ENCODE measurements around the gene PPP3CA. TPM values are rescaled to one million over a fixed set of nuclear protein-coding genes. Genes with fewer than 3 reads are reported as not detected.

The PPP3CA gene
- polyA plus RNA-seq, 1 donor: 23.5 TPM

DNA sequence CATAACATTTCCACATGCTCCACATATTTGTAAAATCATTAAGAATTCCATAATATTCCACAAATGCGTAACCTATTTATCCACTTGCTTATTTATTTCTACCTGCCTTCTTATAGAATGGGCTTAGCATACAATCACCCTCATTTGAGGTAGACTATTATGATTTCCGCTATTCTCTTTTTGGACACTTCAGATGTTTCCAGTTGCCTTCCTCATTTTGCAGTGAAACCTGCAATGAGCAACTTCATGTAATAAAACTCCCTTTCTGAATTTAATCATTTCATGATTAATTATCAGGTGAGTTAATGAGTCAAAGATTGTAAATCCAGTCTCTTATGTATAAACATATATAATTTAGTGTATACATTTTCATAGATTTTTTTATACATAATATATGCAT lies 58.0 kb downstream of the PPP3CA start:
- WGBS (ENCODE audit: insufficient coverage, low lambda C conversion rate): 100% methylated on average over 2 of the region's 2 CpGs
- H3K9me3 ChIP-seq (ENCODE audit: control insufficient read depth, low read depth, low read length): no peaks in the 10 kb centered on the region
- no peaks in the 10 kb centered on the region for H3K4me1 ChIP-seq (ENCODE audit: control insufficient read depth, insufficient read depth, low read length)
- H3K27ac ChIP-seq (ENCODE audit: low read length): no peak overlapping the region
- no peak overlapping the region for H3K4me3 ChIP-seq (ENCODE audit: low read length)
- no peak for DNase-seq
- H3K27me3 ChIP-seq (ENCODE audit: control insufficient read depth, insufficient read depth, low read length): no peaks in the 10 kb centered on the region
- no peaks in the 10 kb centered on the region for H3K36me3 ChIP-seq (ENCODE audit: control insufficient read depth, insufficient read depth, low read length)

DNA sequence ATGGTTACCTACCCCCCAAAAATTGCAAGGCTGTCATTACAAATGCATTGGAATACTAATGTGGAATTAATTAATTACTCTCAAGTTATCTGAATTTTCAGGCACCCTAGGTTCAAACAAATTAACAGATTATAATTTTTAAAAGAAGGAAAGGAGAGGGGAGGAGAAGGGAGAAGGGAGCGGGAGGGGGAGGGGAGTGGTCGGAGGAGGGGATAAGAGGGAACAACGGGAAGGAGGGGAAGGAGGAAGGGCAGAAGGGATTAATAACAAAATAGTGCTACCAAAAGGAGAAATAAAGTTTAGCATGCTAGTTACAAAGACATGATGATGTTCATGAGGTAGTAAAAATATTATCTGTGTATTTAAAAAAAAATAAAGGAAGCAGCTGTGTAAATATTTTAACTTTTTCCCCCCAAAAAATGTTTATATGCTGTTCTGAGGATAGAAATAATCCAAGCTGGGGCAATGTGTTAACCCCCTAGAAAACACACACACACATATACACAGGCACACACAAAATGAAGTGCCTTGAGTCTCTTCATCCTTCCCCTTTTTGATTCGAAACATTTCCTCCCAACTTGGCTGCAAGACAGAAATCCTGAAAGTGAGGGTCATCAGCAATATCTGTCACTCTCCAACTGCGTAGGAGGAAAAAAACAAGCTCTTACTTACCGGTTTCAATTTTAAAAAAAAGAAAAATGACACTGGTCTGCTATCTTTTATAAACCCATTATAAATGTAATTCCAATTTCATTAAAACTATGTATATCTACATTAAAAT lies 58.8 kb downstream of the PPP3CA start:
- H3K27me3 ChIP-seq (ENCODE audit: control insufficient read depth, insufficient read depth, low read length): no peaks in the 10 kb centered on the region
- WGBS (ENCODE audit: insufficient coverage, low lambda C conversion rate): 62% methylated on average over 4 of the region's 6 CpGs
- no peak overlapping the region for H3K27ac ChIP-seq (ENCODE audit: low read length)
- DNase-seq: no peak
- H3K36me3 ChIP-seq (ENCODE audit: control insufficient read depth, insufficient read depth, low read length): no peaks in the 10 kb centered on the region
- H3K4me1 ChIP-seq (ENCODE audit: control insufficient read depth, insufficient read depth, low read length): no peaks in the 10 kb centered on the region
- H3K9me3 ChIP-seq (ENCODE audit: control insufficient read depth, low read depth, low read length): no peaks in the 10 kb centered on the region
- no peak overlapping the region for H3K4me3 ChIP-seq (ENCODE audit: low read length)

DNA sequence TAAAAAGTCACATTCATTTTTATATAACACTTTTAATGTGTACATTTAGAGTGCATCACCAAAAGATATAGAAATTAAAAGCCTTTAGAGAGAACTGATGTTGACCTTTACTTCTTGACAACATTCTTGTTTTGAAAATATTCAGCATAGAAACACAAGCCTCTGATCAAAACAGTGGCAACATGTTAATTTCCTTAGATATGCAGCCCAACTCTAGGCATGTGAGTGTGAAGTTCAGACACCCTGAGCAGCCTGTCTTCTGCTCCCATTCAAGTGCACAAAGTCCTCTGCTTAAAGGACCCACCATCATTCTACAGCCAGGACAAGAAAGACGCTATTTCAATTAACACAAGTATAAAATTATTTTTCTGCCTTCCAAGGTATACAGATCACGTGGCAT lies 60.0 kb downstream of the PPP3CA start:
- WGBS (ENCODE audit: insufficient coverage, low lambda C conversion rate): 77% methylated on average over 2 of the region's 2 CpGs
- DNase-seq: no peak
- Histone ChIP-seq H3K27me3 (ENCODE audit: control insufficient read depth, insufficient read depth, low read length) (no peaks in the 10 kb centered on the region), H3K4me3 (ENCODE audit: low read length) (no peak overlapping the region), H3K9me3 (ENCODE audit: control insufficient read depth, low read depth, low read length) (no peaks in the 10 kb centered on the region), H3K27ac (ENCODE audit: low read length) (no peak overlapping the region), H3K36me3 (ENCODE audit: control insufficient read depth, insufficient read depth, low read length) (no peaks in the 10 kb centered on the region), H3K4me1 (ENCODE audit: control insufficient read depth, insufficient read depth, low read length) (no peaks in the 10 kb centered on the region)

DNA sequence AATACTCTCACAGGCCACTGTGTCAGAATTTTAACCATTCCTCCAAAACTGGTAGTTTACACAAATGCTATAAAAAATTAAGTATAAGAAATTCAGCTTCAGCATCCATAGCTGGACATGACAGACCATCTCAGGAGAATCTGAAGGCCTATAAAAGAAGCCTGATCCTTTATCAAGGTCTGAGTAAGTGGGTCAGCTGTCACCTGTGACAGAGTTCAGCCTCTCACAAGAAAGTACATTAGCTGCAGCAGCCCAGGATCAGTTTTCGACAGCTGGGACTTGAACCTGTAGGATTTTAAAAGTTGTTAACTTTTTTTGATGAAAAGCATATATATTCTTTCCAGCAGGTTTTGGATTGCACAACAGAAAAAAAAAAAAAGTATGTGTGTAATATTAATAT lies 60.7 kb downstream of the PPP3CA start:
- H3K36me3 ChIP-seq (ENCODE audit: control insufficient read depth, insufficient read depth, low read length): no peaks in the 10 kb centered on the region
- no peak for DNase-seq
- no peaks in the 10 kb centered on the region for H3K27me3 ChIP-seq (ENCODE audit: control insufficient read depth, insufficient read depth, low read length)
- H3K4me1 ChIP-seq (ENCODE audit: control insufficient read depth, insufficient read depth, low read length): no peaks in the 10 kb centered on the region
- H3K9me3 ChIP-seq (ENCODE audit: control insufficient read depth, low read depth, low read length): no peaks in the 10 kb centered on the region
- H3K27ac ChIP-seq (ENCODE audit: low read length): no peak overlapping the region
- no CpG with 5 or more reads among the region's 1 CpG for WGBS (ENCODE audit: insufficient coverage, low lambda C conversion rate)
- H3K4me3 ChIP-seq (ENCODE audit: low read length): no peak overlapping the region

DNA sequence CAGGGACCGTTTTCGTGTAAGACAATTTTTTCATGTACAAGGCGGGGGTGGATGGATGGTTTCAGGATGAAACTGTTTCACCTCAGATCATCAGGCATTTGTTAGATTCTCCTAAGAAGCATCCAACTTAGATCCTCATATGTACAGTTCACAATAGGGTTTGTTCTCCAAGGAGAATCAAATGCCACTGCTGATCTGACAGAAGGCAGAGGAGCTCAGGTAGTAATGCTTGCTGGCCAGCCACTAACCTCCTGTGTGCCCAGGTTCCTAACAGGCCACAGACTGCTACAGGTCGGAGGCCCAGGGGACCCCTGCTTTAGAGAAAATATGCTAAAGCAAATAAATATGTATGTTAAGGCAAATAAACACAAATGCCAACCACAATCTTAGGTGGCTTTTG lies 61.3 kb downstream of the PPP3CA start:
- no peak overlapping the region for H3K4me3 ChIP-seq (ENCODE audit: low read length)
- DNase-seq: no peak
- H3K36me3 ChIP-seq (ENCODE audit: control insufficient read depth, insufficient read depth, low read length): no peaks in the 10 kb centered on the region
- no peaks in the 10 kb centered on the region for H3K9me3 ChIP-seq (ENCODE audit: control insufficient read depth, low read depth, low read length)
- no peaks in the 10 kb centered on the region for H3K4me1 ChIP-seq (ENCODE audit: control insufficient read depth, insufficient read depth, low read length)
- H3K27ac ChIP-seq (ENCODE audit: low read length): no peak overlapping the region
- no CpG with 5 or more reads among the region's 4 CpGs for WGBS (ENCODE audit: insufficient coverage, low lambda C conversion rate)
- H3K27me3 ChIP-seq (ENCODE audit: control insufficient read depth, insufficient read depth, low read length): no peaks in the 10 kb centered on the region

DNA sequence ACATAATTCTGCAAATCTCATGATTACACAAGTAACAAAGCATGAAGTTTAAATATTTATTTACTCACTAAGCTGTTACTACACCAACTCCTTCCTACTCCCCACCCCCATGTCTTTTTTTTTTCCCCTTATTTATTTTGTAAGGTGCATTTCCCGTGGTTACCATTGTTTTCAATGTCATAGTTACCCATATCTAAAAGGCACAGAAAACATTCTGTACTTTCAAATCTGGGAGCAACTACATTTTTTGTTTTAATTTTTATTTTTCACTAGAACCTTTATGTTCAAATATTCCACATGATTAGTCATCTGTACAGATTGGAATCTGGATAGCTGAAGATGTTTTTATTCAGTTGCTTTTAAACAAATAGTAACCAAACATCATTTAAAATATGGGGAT lies 62.8 kb downstream of the PPP3CA start:
- no peak overlapping the region for H3K4me3 ChIP-seq (ENCODE audit: low read length)
- no peaks in the 10 kb centered on the region for H3K27me3 ChIP-seq (ENCODE audit: control insufficient read depth, insufficient read depth, low read length)
- H3K27ac ChIP-seq (ENCODE audit: low read length): no peak overlapping the region
- no peaks in the 10 kb centered on the region for H3K36me3 ChIP-seq (ENCODE audit: control insufficient read depth, insufficient read depth, low read length)
- no peaks in the 10 kb centered on the region for H3K4me1 ChIP-seq (ENCODE audit: control insufficient read depth, insufficient read depth, low read length)
- 25% methylated on average over 1 of the region's 1 CpG for WGBS (ENCODE audit: insufficient coverage, low lambda C conversion rate)
- DNase-seq: no peak
- H3K9me3 ChIP-seq (ENCODE audit: control insufficient read depth, low read depth, low read length): no peaks in the 10 kb centered on the region

DNA sequence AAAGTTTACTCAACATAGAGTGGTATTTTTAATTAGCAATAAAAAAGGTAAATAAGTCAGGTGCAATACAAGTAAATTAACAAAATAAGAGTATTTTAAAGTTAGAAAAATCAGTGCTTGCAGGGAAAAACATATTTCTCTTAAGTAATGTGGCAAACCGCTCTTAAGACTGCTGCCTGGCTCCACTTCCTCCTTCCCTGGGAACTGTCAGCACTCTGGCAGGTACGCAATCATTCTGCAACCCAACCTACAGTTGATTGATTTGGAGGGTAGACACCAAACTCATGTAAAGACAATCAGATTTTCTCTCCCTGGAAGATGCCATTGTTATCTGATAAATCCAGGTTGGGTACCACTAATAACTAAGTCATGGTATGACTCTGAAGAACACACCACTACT lies 63.9 kb downstream of the PPP3CA start:
- Histone ChIP-seq H3K4me1 (ENCODE audit: control insufficient read depth, insufficient read depth, low read length) (no peaks in the 10 kb centered on the region), H3K27me3 (ENCODE audit: control insufficient read depth, insufficient read depth, low read length) (no peaks in the 10 kb centered on the region), H3K36me3 (ENCODE audit: control insufficient read depth, insufficient read depth, low read length) (no peaks in the 10 kb centered on the region), H3K4me3 (ENCODE audit: low read length) (no peak overlapping the region), H3K9me3 (ENCODE audit: control insufficient read depth, low read depth, low read length) (no peaks in the 10 kb centered on the region), H3K27ac (ENCODE audit: low read length) (no peak overlapping the region)
- no peak for DNase-seq
- no CpG with 5 or more reads among the region's 2 CpGs for WGBS (ENCODE audit: insufficient coverage, low lambda C conversion rate)

DNA sequence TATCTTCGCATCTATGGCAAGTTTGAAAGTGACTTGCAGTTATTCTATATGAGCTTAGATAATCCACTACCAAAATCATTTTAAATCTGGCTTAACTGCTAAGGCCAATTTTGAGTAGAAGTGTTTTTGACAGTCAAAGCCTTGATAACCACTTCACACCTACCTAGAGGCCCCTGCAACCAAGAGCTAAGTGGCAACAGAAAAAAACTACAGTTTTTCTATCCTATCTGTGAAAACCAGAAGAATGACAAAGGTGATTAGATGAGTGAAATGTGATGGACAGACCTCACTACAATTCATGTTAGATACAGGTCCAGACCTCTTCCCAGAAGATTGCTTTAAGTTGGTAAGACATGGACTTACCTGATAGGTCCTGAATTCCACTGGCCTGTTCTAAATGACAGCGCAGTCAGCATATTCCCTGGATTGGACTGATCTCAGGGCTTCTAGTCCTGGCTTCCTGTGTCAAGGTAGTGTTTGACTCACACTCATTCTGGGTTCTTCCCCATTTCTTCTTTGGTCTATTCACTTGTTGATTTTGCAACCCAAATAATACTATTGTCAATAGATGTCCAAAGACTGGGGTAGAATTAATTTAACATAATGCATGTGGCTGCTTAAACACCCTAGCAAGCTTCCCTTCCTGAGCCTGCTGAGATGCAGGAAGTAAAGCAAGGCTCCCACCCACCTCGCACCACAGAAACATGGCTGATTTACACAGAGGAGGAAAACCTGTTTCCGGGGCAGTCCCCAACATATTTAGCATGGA lies 65.1 kb downstream of the PPP3CA start:
- H3K4me3 ChIP-seq (ENCODE audit: low read length): no peak overlapping the region
- H3K27me3 ChIP-seq (ENCODE audit: control insufficient read depth, insufficient read depth, low read length): no peaks in the 10 kb centered on the region
- no peak overlapping the region for H3K27ac ChIP-seq (ENCODE audit: low read length)
- H3K36me3 ChIP-seq (ENCODE audit: control insufficient read depth, insufficient read depth, low read length): no peaks in the 10 kb centered on the region
- 100% methylated on average over 1 of the region's 4 CpGs for WGBS (ENCODE audit: insufficient coverage, low lambda C conversion rate)
- DNase-seq: no peak
- H3K4me1 ChIP-seq (ENCODE audit: control insufficient read depth, insufficient read depth, low read length): no peaks in the 10 kb centered on the region
- H3K9me3 ChIP-seq (ENCODE audit: control insufficient read depth, low read depth, low read length): no peaks in the 10 kb centered on the region

DNA sequence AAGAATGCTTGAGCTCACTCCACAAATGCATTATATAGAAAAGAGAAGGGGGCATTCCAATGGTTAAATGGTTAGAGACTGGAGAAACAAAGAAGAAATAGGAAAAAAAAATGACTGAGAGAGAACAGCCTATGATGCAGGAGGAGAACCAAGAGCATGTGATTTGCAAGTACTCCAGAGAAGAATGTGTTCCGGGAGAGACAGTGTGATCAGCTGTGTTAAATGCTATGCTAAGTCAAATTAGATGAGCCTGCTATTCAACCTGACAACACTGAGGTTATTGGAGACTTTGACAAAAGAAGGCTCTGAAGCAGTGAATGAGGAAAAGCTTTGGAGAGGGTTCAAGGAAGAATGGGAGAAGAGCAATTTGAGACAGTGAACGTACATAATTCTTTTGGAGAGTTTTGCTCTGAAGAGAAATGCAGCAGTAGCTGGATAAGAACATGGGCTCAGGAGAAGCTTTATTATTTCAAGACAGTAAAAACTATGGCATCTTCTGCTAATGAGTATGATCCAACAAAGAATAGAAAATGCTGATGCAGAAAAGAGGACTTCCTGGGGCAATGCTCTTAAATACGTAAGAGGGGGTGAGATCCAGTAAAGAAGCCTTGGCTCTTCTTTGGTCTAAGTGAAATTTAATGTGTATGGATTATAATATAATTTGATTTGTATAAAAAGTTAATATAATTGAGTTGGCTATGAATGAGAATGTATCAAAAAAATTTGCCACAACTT lies 66.3 kb downstream of the PPP3CA start:
- H3K27me3 ChIP-seq (ENCODE audit: control insufficient read depth, insufficient read depth, low read length): no peaks in the 10 kb centered on the region
- H3K27ac ChIP-seq (ENCODE audit: low read length): no peak overlapping the region
- H3K4me1 ChIP-seq (ENCODE audit: control insufficient read depth, insufficient read depth, low read length): no peaks in the 10 kb centered on the region
- no peak for DNase-seq
- H3K9me3 ChIP-seq (ENCODE audit: control insufficient read depth, low read depth, low read length): no peaks in the 10 kb centered on the region
- no peaks in the 10 kb centered on the region for H3K36me3 ChIP-seq (ENCODE audit: control insufficient read depth, insufficient read depth, low read length)
- no peak overlapping the region for H3K4me3 ChIP-seq (ENCODE audit: low read length)
- WGBS (ENCODE audit: insufficient coverage, low lambda C conversion rate): 80% methylated on average over 1 of the region's 3 CpGs

DNA sequence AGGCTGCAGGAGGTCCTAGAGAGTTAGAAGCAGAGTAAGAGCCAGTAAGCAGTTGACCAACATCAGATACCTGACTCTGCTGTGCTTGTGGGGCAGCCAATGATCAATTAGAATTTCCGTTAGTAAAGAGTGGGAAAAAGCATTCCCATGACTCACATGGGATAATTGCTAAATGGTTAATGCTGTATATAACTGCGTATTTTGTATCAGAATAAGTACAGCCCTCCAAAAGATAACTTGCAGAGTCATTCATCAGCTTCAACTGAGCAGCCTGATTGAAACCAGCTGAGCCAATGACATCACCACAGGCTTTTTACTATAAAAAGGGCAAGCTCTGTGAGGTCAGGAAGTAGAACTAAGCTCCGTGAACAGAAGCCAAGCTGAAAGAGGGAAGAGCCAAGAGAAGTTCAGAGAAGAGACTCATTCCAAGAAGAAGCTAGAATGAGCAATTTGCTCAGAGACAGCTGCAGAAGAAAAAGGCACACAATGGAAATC lies 67.9 kb downstream of the PPP3CA start:
- H3K4me3 ChIP-seq (ENCODE audit: low read length): no peak overlapping the region
- no peaks in the 10 kb centered on the region for H3K27me3 ChIP-seq (ENCODE audit: control insufficient read depth, insufficient read depth, low read length)
- H3K9me3 ChIP-seq (ENCODE audit: control insufficient read depth, low read depth, low read length): no peaks in the 10 kb centered on the region
- no peaks in the 10 kb centered on the region for H3K4me1 ChIP-seq (ENCODE audit: control insufficient read depth, insufficient read depth, low read length)
- no peak overlapping the region for H3K27ac ChIP-seq (ENCODE audit: low read length)
- WGBS (ENCODE audit: insufficient coverage, low lambda C conversion rate): 100% methylated on average over 1 of the region's 3 CpGs
- DNase-seq: peak in 1 of 2 donors; percentile 25
- H3K36me3 ChIP-seq (ENCODE audit: control insufficient read depth, insufficient read depth, low read length): no peaks in the 10 kb centered on the region
